Right kidney (tissue), 1 donor: ENCODE measurements around the gene BRAF.
"Not testable (repeated sequence)": the region's sequence is repeated elsewhere in the genome, so short reads cannot be mapped to it uniquely, and the experiment has no call there.

Experiments
- DNase-seq: peaks from one replicate; pipeline ENCODE4 v3.0.0-alpha.2; 2016

BRAF gene

DNA sequence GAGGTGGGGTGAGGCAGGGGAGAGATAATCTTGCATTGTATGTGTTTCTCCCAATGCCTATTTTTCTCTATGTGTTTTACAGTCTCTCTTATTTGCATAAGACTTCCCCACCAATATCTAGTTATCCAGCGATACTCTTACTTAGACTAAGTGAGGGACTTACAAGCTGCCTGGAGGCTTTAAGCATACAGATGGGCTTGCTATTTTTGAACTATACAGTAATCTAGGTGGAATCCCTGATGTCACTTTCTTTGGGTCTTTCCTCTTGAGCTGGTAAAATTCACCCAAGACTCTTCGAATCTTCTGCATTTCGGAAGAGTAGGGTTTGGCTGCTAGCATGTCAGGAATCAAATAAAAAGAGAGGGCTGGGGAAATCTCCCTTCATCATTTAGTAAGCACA lies 151.6 kb downstream of the BRAF start:
- no peak for DNase-seq

DNA sequence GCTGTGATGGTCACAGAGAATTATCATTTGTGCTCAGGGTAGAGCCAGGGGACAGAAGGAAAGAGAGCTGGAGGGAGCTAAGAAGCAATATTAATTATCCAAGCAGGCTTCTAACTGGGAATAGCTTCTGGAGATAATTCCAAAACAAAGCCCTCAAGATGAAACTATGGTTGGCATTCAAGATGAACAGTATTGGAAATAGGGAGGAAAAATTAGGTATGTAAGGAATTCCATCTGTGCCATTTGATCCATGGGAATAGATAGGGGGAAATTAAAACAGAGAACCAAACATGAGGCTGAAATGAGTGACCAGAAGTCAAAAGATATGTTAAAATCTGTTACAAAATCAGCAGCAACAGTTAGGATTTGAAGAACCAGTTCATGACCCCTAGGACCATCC lies 152.9 kb downstream of the BRAF start:
- no peak for DNase-seq

DNA sequence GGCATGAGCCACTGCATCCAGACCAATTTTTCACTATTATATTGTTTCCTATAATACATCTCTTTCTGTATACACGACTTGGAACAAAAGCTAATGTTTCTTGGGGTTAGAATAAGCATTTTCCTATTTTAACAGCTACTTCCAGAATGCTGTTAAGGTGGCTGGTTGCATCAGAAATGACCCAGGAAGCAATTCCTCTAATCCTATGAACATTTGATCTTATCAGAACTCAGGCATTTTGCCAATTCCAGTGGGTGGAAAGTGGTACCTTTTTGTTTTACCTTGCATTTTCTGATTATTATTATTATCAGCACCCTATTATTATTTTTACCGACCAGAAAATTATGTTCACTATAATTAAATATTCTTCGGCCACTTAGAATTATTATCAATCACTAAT lies 154.9 kb downstream of the BRAF start:
- no peak for DNase-seq

DNA sequence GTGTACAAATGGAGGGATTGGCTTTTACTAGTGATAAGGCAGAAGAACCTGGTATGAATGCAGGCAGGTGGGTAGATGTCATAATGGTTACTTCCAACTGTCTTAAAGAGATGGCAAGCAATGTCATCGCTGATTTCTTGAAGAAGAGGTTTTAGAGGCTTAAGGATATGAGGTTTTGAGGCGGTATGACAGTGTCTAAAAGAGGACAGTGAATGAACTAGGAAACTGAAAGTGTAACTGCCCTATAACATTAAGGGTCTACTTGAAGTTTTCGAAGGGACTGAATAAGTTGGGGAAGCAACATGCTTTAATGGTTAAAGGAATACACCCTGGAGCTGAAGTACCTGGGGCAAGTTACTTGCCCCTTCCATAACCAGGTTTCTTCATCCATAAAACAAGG lies 157.3 kb downstream of the BRAF start:
- DNase-seq = no peak

DNA sequence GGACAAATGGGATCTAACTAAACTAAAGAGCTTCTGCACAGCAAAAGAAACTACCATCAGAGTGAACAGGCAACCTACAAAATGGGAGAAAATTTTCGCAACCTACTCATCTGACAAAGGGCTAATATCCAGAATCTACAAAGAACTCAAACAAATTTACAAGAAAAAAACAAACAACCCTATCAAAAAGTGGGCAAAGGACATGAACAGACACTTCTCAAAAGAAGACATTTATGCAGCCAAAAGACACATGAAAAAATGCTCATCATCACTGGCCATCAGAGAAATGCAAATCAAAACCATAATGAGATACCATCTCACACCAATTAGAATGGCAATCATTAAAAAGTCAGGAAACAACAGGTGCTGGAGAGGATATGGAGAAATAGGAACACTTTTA lies 159.3 kb downstream of the BRAF start:
- DNase-seq = not testable (repeated sequence)

DNA sequence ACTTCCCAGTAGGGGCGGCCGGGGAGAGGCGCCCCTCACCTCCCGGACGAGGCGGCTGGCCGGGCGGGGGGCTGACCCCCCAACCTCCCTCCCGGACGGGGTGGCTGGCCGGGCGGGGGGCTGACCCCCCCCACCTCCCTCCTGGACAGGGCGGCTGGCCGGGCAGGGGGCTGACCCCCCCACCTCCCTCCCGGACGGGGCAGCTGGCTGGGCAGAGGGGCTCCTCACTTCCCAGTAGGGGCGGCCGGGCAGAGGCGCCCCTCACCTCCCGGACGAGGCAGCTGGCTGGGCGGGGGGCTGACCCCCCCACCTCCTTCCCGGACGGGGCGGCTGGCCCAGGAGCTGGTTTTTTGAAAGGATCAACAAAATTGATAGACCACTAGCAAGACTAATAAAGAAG lies 161.6 kb downstream of the BRAF start:
- DNase-seq = not testable (repeated sequence)

DNA sequence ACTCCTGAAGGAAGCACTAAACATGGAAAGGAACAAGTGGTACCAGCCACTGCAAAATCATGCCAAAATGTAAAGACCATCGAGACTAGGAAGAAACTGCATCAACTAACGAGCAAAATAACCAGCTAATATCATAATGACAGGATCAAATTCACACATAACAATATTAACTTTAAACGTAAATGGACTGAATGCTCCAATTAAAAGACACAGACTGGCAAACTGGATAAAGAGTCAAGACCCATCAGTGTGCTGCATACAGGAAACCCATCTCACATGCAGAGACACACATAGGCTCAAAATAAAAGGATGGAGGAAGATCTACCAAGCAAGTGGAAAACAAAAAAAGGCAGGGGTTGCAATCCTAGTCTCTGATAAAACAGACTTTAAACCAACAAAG lies 163.4 kb downstream of the BRAF start:
- DNase-seq = not testable (repeated sequence)

DNA sequence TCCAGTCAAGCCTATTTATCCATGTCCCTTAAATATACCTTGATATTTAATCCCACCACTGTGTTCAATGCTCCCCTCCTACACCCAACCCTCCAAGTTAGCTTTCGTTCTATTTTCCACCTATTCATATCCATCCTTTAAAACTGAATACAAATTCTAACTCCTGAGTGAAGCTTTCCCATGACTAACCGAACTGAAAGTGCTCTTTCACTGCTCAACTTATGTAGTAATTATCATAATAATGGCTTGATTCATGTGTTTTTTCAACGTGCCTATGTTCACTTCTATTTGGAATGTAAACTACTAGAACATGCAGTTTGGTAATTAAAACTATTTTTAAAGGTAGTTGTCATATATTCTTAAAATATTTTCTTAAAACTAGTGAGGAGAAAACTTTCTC lies 170.2 kb downstream of the BRAF start:
- no peak for DNase-seq

DNA sequence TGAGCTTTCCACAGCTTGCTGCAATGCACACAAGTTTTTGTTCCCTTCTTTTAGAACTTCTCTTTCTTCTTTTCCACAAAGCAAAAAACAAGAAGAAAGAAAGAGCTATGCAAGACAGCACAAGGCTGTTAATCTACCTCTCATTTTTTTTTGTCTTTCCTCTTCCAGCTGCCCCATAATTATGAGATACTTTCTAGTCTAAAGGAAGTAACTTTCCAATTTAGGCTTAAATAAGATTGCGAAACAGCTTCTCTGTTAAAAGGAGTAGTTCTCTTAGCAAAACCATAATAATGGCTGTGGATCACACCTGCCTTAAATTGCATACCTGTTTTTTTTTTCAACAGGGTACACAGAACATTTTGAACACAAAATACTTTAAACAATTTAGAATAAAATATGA lies 172.2 kb downstream of the BRAF start:
- no peak for DNase-seq

DNA sequence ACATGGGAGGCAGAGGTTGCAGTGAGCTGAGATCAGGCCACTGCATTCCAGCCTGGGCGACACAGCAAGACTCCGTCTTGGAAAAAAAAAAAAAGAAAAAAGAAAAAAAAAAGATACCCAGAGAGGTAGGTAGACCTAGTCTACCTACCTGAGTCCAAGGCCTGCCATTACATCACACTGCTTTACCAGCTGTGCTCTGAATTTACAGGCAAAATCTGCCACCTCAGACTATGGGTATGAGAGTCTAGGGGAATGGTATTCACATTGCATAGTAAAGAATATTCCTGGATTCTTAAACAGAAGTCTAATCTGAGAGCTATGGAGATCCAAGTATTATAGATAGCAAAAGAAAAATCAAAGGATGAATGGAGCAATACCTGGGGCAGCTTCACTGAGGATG lies 178.0 kb downstream of the BRAF start:
- no peak for DNase-seq

DNA sequence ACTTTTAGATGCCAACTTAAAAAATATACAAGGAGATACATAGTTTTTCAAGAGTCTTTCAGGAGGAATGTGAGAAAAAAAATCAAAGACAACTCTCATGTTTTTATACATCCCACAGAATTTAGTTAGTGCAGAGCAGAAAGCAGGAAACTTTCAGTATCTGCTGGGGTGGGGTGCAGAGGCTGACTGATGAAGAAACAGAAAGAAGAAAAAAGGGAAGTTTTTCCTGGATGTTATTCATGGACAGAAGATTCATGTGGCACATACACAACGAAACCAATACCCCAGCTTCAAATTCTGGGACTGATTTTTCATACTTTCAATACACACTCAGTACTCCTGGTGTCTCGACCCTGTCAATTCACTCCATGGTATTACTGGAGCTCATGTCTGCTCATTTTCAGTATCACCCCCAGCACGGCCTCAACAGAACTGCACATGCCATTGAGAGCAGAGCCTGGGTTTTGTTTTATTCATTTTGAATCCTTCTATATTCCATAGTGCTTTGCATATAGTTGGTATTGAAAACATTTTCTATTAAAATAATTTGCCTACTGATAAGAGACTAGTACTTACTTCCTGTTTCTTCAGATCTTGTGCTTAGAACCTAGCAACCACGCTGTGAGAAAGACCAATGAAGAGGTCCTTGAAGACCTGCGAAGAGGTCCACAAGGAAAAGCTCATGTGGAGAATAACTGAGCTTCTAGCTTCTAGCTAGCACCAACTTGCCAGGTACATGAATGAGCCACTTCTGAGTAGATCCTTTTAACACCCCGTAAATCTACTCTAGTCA lies 179.3 kb downstream of the BRAF start:
- no peak for DNase-seq

DNA sequence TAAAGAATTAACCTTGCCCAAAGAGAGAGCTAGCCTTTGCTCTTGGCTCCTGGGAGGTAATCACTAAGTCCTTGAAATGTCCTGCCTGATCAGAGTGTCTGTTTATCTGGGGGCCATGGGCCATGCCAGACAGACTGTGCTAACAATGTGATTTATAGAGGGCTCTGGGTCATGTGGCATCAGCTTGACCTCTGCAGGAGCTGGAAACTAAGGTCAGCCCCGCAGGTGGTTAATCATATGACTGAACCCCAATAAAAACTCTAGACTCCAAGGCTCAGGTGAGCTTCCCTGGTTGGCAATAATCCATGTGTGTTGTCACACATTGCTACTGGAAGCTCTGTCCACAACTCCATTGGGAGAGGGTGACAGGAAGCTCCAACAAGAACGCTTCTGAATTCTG lies 180.7 kb downstream of the BRAF start:
- DNase-seq = no peak

DNA sequence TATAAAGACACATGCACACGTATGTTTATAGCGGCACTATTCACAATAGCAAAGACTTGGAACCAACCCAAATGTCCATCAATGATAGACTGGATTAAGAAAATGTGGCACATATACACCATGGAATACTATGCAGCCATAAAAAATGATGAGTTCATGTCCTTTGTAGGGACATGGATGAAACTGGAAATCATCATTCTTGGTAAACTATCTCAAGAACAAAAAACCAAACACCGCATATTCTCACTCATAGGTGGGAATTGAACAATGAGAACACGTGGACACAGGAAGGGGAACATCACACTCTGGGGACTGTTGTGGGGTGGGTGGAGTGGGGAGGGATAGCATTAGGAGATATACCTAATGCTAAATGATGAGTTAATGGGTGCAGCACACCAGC lies 181.5 kb downstream of the BRAF start:
- DNase-seq = not testable (repeated sequence)

DNA sequence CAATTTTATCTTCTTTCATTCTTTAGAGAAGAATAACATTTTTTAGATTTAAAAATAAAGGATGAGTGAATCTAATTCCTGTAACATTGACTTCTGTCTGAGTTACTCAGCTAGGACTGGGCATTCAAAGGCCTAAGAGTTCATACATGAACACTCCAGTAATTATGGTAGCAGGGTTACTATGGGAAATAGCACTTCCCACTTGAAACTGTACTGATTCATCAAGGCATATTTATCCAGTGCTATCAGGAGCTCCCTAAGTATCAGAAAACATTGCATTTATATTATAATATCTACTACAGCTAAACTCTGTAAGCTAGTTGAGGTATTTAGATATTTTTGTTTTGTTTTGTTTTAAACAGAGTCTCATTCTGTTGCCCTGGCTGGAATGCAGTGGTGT lies 186.4 kb downstream of the BRAF start:
- no peak for DNase-seq

DNA sequence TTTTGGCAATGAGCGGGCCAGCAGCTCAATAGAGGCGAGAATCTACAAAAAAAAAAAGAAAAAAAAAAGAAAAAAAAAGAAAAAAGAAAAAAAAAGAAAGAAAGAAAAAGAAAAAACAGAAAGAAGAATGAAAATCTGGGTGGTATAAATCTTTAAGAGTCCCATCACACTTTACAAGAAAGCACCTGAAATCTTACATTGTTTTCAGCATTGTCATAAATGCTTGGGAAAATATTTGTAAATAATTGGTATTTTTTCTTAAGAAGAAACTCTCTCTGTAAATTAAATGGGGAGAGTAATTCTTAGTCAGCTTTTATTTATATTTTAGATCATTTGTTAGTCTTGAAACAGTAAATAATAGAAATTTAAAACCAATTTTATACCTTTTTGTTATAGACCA lies 190.0 kb downstream of the BRAF start:
- no peak for DNase-seq

DNA sequence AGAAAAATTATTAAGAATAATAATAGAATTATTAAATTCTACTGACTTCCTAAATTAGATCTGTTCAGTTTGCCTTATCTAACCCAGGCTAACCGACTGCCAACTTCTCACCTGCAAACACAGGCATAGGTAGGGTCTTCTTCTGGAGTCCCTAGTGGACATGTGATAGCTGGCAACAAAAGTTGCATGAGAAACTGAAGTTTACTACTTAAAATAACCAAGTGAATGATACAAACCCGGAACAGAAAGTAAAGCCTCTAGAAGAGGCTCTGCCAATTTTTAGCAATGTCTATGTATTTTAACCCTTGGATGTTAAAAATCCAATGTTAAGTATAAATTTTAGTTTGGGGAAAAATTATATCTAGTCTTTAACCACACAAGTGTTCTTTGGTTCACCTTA lies 190.6 kb downstream of the BRAF start:
- no peak for DNase-seq

DNA sequence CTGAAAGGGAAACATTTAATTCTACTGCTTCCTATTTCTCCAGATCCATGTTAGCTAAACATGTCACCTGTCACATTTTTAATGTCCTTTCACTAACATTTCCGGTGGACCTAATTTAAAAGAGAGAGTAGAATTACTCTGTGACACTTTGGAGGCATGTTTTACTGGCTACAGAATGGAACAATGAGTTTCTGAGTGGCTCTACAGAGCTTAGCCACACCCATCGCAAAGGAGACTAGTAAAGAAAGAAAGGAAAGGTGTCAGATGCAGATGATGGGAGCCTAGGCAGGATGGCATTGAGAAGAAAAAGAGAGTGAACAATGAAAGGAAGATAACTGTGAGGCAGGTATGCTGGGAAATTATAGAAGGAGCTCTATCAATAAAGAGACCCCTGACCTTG lies 192.3 kb downstream of the BRAF start:
- DNase-seq = no peak

DNA sequence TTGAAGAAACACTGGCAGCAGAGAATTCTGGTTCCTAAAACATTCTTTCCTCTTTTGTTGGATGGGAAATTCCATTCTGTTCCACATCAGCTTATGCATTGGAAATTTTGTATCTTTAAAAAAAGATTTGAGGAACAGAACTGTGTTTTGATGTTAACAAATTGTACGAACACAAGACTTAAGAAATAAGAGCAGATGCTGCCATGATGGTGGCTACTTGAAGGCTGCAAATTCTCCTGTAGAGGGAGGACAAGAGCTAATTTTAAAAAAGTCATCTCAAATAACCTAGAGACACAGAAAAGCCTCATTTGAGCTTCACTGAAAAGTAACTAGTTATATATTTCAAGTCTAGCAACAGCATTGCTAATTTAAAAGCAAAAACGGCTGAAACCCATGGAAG lies 198.4 kb downstream of the BRAF start:
- no peak for DNase-seq

DNA sequence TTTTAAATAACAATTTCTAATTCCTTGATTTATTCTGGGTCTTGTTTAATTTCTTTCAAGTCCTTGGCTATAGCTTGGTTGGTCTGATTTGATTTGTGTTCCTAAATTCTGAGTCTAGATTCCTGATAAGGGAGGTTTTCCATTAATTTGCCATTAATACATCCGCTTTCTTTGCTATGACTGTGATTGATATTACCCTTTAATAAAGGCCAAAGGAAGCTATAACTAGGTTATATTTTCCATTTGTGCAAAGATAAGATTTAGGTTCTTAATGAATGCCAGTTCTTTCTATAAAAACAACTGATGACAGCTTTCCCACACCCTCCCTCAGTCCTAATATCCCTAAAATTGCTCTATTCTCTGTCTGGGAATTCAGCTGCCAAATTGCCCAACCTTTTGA lies 200.0 kb downstream of the BRAF start:
- no peak for DNase-seq

DNA sequence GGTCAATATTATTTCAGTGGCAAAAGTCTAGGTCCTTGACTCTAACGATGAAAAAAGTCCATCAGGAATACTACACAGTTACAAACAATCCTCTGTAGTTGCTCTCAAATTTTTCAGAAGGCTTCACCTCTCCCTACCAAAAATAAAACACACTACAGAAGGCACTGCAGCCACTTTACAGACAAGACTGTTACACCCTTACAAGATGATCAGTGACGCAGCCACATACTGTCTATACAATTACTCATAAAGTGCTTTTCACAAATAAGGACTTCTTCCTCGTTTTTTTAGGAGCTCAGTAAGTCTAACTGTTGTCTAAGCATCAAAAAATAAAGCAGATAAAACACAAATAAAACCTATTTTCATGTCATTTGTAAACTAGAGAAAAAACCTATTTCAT lies 201.2 kb downstream of the BRAF start:
- DNase-seq = no peak

DNA sequence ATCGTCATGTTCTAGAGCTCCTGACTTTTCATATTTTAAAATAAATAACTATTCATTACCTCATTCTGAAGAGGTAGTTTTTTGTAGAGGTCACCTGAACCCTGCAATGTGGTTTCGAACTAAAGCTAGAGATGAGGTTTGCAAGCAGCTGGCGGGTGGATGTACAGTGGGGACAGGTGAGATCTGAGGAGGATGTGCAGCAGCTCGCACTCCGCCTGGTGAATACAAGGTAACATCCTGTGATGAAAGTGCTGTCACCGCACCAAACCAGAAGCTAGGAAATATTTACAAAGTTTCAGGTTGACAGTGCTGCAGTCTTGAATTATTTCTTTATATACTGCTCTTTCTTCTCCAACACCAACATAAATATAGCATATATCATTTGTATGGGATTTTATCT lies 201.7 kb downstream of the BRAF start:
- no peak for DNase-seq

DNA sequence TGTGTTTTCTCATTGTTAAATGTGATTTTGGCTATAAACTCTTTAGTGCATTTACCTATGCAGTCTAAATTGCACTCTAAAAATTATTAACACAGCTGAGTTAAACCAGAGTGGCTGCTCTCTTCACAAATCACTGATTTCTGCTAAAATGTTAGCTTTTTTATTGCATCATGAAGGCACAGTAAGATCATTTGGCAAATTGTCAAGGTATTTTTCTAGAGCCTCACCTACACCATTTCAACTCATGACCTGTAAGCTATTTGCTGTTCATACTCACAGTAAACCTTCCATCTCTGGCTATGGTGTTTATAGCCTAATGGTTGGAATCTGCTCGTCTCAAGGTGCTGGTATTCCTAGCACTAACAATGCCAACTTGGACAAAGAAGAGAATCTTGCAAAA lies 202.5 kb downstream of the BRAF start:
- DNase-seq = no peak

DNA sequence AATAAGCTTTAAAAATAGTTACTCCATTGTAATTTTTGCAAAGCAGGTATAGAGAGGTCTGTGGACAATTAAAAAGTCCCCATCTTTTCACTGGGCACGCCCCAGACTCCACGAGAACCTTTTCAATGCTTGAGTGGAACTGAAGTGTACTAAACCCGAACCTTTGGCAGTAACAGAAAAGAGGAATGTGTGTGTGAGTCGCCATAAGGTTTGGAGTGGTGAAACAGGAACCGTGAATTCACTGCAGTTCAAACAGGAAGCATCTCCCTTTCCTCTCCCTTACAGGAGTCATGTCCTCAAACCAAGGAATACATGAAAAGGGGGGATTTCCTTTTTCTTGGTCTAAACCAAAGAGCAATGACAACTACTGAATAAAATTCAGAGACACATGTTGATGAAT lies 205.0 kb downstream of the BRAF start:
- DNase-seq = no peak

DNA sequence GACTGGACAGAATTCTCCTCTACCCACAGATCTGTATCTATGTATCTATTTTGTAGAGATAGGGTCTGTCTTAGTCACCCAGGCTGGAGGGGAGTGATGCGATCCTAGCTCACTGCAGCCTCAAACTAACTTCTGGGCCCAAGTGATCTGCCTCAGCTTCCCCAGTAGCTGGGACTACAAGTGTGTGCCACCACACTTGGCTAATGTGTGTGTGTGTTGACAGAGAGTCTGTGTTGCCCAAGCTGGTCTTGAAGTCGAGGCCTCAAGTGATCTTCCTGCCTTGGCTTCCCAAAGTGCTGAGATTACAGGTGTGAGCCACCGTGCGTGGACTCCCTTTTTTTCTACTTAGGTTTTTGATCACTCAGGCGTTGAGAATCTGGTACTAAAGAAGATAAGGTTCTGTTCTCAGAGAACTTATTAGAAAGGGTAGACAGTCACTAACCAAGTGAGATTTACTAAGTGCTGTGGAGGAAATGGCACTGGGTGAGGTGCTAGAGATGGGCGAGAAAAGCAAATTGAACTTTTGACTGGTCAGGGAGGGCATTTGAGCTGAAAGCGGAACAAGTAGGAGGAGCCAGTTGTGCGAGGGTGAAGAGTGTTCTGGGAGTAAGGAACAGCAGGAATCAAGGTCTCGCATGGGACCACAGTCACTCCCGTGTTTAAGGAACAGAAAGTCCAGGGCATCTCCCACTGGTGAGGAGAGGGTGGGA lies 210.2 kb downstream of the BRAF start:
- DNase-seq = no peak
